Lung (tissue), 12 donors: ENCODE results near the gene MINDY4. TPM values are rescaled to one million over a fixed set of nuclear protein-coding genes. Genes with fewer than 3 reads are reported as not detected.
A peak's percentile ranks its signal among the peaks of the same experiment; 100 is the strongest.

Experiments
- ATAC-seq: fragments of 200-7000 bp; cut with Tn5 transposase; one replicate; pipeline ENCODE4 v1.9.1; 2020; ENCODE audit warnings: moderate number of reproducible peaks; ENCODE audit not compliant: insufficient read depth, low FRiP score
- DNase-seq, 3 donors: peaks; one replicate each; pipeline ENCODE4 v3.0.0-alpha.2; 2013 to 2017
- H3K27ac ChIP-seq, 2 donors: one replicate each; pipeline ENCODE4 v1.5.1; 2013; ENCODE audit warnings: mild to moderate bottlenecking in 2 of 2, moderate library complexity in 2 of 2, control low read depth in 1 of 2, inconsistent platforms in 1 of 2, low read depth in 1 of 2, low read length in 1 of 2
- H3K27me3 ChIP-seq, 3 donors: one replicate each; pipeline ENCODE4 v1.5.1; 2013; ENCODE audit warnings: low read length in 2 of 3; ENCODE audit not compliant: control insufficient read depth in 3 of 3, insufficient read depth in 3 of 3
- H3K36me3 ChIP-seq, 4 donors: one replicate each; pipeline ENCODE4 v1.5.1; 2013; ENCODE audit warnings: low read length in 4 of 4, mild to moderate bottlenecking in 1 of 4, moderate library complexity in 1 of 4; ENCODE audit not compliant: control insufficient read depth in 4 of 4, insufficient read depth in 4 of 4
- H3K4me1 ChIP-seq, 5 donors: one replicate each; pipeline ENCODE4 v1.5.1; 2013; ENCODE audit warnings: low read length in 5 of 5, mild to moderate bottlenecking in 2 of 5, moderate library complexity in 1 of 5; ENCODE audit not compliant: control insufficient read depth in 5 of 5, insufficient read depth in 5 of 5
- H3K4me3 ChIP-seq: one replicate; pipeline ENCODE4 v1.5.1; 2013; ENCODE audit warnings: mild to moderate bottlenecking, control low read depth, moderate library complexity
- H3K9ac ChIP-seq, 2 donors: one replicate each; pipeline ENCODE4 v1.5.1; 2013; ENCODE audit warnings: low read length in 2 of 2, control low read depth in 1 of 2; ENCODE audit not compliant: insufficient read depth in 1 of 2
- H3K9me3 ChIP-seq, 4 donors: one replicate each; pipeline ENCODE4 v1.5.1; 2013; ENCODE audit warnings: low read length in 3 of 4, mild to moderate bottlenecking in 1 of 4, moderate library complexity in 1 of 4; ENCODE audit not compliant: control insufficient read depth in 4 of 4, insufficient read depth in 3 of 4
- CTCF ChIP-seq: IDR thresholded peaks from 2 replicates; pipeline ENCODE4 v1.5.1; 2012; ENCODE audit warnings: mild to moderate bottlenecking; ENCODE audit errors: control extremely low read depth, extremely low read depth
- WGBS, 2 donors: extraction: QIAGEN DNeasy Blood & Tissue Kit; methylation state at CpG; one replicate each; pipeline ENCODE4 v1.1.7; 2013; 5-methylcytosine and 5-hydroxymethylcytosine counted together
- polyA plus RNA-seq, 2 donors: library from polyadenylated mRNA; stranded (reverse); fragments of 200-250 nt; gene quantifications; one replicate each; pipeline ENCODE4 v1.2.1, GENCODE V29; 2013
- total RNA-seq, 2 donors: library from RNA; depleted of rRNA in 1 of 2; stranded (reverse); fragments of >200 nt in 1 of 2; gene quantifications; one replicate each; pipeline ENCODE4 v1.2.1, GENCODE V29; 2014 to 2021
- donor health status: control.
- donor health status: control.
- donor health status: Bipolar disorder and iron deficiency.
- donor health status: healthy.
- donor health status: DM: yes; HTN: yes; CAD: no.

Gene MINDY4
- total and polyA plus RNA-seq, 4 donors, result 5.0 to 24.1 (median 10.7) TPM

GRCh38 chr7:30873207-30873606 lies 102.0 kb downstream of the MINDY4 start:
- Histone ChIP-seq H3K9me3 (peaks cover 0 to 6% (median 0%) of the 10 kb centered on the region in 4 donors), H3K27me3 (no peaks in the 10 kb centered on the region), H3K27ac (peak overlapping the region in 1 of 2 donors; percentile 3), H3K36me3 (peaks cover 0 to 18% (median 16%) of the 10 kb centered on the region in 4 donors), H3K4me1 (peaks cover 0 to 15% (median 0%) of the 10 kb centered on the region in 5 donors), H3K9ac (no peak overlapping the region), H3K4me3 (no peak overlapping the region)
- WGBS, 2 donors, result 90 to 95% methylated on average over 2 of the region's 2 CpGs
- DNase-seq, result no peak
- ATAC-seq, result no peak
- no peak for TF ChIP-seq CTCF

GRCh38 chr7:30873656-30874055 lies 102.4 kb downstream of the MINDY4 start:
- Histone ChIP-seq H3K27me3 (no peaks in the 10 kb centered on the region), H3K4me3 (no peak overlapping the region), H3K4me1 (peaks cover 0 to 13% (median 0%) of the 10 kb centered on the region in 5 donors), H3K9me3 (peaks cover 0 to 6% (median 0%) of the 10 kb centered on the region in 4 donors), H3K36me3 (peaks cover 0 to 18% (median 15%) of the 10 kb centered on the region in 4 donors), H3K9ac (no peak overlapping the region), H3K27ac (peak overlapping the region in 1 of 2 donors; percentile 3)
- ATAC-seq (no peak), DNase-seq (no peak)
- TF ChIP-seq CTCF, result no peak
- 79 to 80% methylated on average over 6 of the region's 6 CpGs for WGBS, 2 donors

- peaks cover 0 to 13% (median 0%) of the 10 kb centered on the region in 5 donors for H3K4me1 ChIP-seq
- peaks cover 0 to 18% (median 15%) of the 10 kb centered on the region in 4 donors for H3K36me3 ChIP-seq
- WGBS, 2 donors, result 85 to 89% methylated on average over 5 of the region's 5 CpGs
- H3K9me3 ChIP-seq, result peaks cover 0 to 6% (median 0%) of the 10 kb centered on the region in 4 donors
- no peak for TF ChIP-seq CTCF
- H3K9ac ChIP-seq, result no peak overlapping the region
- H3K27ac ChIP-seq, result no peak overlapping the region
- ATAC-seq (no peak), DNase-seq (no peak)
- H3K27me3 ChIP-seq, result no peaks in the 10 kb centered on the region
- H3K4me3 ChIP-seq, result no peak overlapping the region
Observed at GRCh38 chr7:30874656-30875302, 103.6 kb downstream of the MINDY4 start.
